Activated CD8-positive, alpha-beta memory T cell treated with anti-CD3 and anti-CD28 coated beads for 48 hours (primary cell): Measurements from ENCODE around the gene GTPBP1.

Experiments used
- DNase-seq, 3 experiments: peaks; one replicate each; pipeline ENCODE4 v3.0.0-alpha.2; 2020; ENCODE audit warnings: low read depth in 2 of 3, low spot score in 2 of 3

Gene GTPBP1

DNA sequence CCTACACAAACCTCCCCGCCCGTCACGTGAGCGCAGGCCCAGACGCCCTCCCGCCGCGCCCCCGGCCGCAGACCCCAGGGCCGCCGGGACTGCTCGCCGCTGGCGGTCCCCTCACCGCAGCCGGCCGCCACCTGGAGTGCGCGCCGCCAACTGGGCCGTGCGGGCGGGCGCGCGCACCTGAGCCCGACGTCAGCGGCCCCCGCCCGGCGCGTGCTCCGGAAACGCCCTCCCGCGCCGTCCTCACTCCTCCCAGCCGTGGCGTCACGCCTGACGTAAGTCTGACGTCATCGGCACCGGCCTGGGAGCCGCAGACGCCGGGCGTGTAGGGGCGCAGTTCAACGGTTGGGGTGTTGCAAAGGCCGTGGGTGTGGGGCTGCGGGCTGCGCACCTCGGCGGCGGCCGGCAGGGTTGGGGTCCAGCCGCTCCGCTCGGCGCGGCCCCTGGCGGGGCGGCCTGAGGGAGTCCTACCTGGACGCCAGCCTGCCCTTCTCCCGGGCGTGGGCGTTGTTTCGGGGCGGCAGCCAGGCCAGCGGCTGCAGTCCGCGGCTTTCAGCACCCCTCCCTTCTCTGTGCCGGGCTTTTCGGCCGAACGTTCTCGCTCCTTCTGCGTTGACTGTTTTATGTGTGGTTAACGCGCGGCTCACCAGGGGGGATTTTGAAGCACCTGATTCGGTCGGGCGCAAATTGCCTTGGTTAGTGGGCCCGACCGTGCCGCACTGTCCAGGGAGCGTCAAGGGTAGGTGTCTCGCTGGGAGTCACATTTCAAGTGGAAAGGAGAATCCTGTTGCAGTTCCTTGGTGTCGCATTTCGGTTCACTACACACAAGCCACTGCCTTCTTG lies 4.7 kb upstream of the GTPBP1 start, which contains the start of gene JOSD1:
Gene JOSD1 (minus strand): TSS at position 155 of the 840 bp plus-strand sequence. CDS start 956 bp downstream, outside the sequence.
- peak; percentile 95 to 100 (median 99) for DNase-seq

DNA sequence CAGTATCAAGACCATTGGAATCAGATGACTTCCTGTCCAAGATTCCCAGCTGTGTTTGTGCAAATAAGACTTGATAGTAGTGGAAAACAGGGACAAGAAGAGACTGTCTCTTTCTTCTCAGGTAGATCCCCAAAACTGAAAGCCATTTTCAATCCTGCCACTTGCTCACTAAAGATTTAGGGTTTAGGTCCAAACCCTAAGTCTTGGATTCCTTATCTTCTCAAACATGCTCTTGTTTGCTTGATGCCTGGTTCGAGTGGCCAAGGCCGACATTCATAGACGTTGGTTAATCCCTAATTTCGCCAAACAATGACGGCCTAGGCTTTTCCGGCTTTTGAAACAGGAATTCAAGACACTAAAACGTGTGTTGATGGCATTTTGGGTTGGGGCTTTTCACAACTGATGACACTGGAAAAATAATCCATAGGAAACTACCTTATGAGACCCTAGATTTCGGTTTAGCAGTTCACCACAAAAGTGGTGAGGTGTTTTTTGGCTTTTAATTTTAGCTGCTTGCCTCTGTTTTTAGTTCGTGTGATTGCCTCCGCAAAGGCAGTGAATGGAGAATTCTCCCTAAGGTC lies 1.0 kb upstream of the GTPBP1 start:
- no peak for DNase-seq

DNA sequence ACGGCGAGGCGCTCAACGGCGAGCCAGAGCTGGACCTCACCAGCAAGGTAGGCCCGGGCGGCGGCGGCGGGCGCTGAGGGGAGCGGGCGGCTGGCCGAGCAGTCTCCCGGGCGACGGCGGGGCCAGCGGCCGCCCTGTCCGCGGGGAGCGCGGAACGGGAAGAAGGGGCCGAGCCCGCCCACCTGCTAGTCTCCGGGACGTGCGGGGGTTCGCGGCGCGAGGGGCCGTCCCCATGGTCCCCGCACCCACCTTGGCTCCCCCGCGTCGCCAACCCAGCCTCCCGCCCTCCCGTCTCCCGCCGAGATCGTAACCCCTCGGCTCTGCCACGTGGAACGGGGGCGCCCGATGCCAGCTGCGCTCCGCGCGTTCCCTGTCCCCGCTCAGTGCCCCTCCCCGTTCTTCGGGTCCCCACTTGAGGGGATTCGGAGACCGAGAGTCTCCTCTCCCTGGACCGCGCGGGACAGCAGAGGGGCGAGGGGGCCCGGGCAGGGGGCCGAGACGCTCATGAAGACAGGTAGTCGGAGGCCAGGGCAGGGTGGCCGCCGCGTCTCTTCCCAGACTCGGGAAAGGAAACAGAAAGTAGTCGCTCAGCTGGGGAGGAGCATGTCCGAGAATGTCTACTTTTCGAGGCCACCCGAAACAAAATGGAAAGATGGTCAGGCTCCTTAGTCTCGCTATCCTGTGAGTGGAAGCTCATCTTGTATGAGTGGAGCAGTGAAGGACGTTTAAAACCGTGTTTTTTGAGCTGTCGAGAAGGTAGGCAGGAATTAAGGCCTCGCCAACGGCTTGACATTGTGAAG lies 557 bp downstream of the GTPBP1 start:
- DNase-seq = peak in 1 of 3 experiments; percentile 16

DNA sequence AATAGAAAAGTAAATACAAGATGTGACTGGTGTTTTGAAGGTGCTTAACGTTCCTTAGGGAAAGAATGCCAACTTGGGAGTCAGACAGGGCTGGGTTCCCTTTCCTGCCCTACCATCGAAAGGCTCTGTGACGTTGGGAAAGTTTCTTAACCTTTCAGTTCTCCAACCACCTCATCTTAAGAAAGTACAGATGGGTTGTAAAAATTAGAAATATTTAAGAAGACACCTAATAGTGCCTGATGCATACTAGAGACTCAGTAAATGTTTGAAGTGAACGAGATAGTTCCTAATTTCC lies 1.1 kb downstream of the GTPBP1 start:
- DNase-seq = no peak

DNA sequence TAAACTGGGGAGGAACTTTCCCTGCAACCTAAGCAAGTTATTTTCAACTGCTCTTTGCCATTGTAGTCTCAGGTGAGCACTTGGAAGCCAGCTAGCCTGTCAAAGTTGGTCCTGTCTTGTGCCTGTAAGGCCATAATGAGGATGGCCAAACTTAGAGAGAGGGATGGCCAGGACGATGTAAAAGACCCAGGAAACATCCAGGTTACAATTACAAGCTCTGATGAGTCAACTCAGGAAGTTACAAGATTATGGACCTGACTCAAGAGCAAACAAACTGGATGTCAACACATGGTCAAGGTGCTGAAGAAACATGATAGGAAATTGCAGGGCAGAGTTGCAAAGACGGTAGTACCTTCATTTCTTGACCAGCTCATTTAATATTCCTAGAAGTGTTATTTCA lies 1.6 kb downstream of the GTPBP1 start:
- DNase-seq = no peak

DNA sequence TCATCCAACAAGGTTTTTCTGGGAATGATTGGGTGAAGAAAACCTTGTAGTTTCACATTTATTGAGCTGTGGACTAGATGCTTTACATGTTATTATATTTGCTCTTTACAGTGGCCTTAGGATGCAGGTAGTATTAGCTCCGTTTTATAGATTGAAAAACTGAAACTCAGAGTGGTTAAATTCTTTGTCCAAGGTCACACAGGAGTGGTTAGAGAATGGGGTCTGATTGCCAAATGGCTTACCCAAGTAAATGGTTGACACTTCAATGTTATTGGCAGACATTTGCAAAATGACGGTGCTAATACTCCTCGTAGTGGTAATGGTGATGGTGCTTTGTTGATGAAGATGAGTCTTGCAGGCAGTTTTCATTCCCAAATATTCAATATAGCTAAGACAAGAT lies 2.2 kb downstream of the GTPBP1 start:
- no peak for DNase-seq

DNA sequence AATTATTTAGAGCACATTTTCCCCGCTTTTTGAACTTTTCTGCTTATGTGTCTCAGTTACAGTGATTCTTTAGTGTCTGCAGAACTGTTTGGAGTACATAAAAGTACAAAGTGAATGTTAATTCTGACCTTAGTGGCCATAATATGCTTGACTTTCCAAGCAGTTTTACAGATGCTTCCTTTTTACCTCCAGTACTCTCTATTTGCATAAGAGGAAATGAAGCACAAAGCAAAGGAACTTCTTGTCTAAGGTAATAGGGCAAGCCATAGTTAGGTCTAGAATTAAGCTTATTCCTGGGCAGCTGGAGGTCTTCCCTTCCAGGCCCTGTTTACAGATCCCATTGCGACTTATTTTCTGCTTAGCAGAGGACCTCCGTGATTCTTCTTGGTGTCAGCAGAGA lies 3.6 kb downstream of the GTPBP1 start:
- no peak for DNase-seq

DNA sequence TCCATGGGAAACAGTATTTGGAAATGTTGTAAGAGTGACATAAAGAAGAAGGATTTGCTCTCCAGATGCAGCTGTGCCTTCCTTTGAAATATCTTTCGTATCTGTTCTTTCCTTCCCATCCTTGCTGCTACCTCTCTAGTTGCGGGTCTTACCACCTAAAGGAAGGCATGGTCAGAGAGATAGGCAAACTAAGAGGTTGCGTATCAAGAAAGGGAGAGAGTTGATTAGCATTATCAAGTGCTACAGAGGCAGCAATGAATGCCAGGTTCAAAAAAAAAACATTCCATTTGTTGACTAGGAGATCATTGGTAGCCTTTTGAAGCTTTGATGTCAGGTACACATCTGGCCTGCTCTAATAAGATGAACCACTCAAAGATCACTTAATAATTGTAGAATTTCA lies 4.6 kb downstream of the GTPBP1 start:
- no peak for DNase-seq

DNA sequence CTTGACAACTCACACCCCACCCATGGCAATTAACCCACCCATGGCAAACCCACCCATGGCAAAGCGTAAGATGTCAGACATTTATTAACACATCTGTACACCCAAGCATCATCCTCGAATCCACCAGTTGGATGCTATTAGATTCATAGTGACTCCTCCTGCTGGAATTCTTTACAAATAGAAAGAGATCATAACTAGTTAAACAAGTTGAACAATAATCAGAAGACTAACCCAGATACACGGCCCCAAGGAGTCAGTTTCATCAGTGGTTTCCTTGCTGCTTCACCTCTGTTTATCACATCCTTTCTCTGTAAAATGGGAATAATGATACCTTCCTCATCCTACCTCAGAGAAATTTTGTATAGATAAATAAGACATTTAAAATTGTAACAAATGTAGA lies 5.1 kb downstream of the GTPBP1 start:
- DNase-seq = no peak

DNA sequence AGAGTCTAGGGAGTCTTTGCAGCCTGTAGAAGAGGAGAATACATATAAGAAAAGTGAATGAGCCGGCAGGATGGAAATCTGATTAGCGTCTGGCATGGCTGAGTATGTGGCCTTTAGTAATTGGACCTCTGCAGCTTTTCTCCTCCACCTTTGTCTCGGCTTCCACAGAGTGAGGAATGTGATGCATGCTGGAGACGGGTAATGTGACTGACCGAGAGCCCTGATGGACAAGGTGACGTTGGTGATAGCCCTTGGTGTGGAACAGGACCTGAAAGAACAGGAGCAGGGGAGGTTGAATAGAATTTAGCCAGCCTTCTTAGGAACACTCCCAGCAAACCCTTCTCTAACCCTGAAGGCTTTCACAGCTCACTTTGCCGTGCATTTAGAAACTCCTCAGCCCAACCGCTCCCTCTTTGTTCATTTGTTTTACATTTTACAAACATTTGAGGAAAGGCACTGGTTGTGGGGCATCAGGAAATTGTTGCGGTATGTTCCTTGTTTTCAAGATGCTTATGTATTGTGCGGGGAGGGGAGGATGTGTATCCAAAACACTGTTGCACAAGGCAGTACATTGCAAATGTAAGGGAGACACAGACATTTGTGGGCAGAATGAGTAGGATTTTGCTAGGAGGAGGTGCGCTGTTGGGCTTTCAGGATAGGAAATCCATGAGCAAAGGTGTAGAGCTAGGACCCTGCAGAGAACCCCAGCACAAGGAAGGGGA lies 6.9 kb downstream of the GTPBP1 start:
- DNase-seq = no peak

DNA sequence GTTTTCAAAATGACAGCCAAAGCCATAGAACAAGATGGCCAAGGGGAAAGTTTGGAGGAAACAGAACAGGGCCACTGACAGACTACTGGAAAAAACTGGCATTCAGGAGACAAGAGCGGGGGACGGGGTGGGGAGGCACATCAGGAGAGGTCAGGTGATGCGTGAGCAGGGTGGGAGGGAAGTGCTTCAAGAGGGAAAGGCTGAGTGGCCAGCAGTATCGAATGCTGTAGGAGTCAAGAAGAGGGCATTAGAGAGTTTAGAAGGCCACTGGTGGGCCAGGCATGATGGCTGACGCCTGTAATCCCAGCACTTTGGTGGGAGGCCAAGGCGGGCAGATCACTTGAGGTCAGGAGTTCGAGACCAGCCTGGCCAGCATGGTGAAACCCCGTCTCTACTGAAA lies 8.2 kb downstream of the GTPBP1 start:
- DNase-seq = no peak

DNA sequence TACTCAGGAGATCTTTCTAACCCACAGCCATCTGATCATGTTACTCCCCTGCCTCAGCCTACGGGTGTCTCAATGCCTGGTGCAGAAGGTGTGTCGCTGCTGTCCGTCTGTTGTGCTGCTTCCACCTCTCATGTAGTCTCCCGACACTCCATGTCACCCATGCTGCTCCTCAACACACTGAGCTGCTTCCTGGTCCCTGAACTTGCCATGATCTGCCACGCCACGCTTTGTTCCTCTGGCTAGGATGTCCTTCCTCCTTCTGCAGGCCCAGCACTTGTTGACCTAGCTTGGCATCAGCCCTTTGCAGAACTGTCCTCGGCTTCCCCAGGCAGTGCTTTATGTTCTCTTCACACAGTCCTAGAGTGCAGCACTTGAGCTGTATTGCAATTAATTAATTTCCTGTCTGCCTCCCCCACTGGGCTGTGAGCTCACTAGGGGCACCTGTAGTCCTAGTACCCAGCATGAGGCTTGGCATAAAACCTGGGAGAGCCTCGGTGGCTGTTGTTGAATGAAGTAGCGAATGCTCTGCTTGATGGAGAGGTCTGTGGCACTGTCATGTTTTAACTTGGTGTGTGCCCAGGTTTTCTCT lies 9.5 kb downstream of the GTPBP1 start:
- no peak for DNase-seq

DNA sequence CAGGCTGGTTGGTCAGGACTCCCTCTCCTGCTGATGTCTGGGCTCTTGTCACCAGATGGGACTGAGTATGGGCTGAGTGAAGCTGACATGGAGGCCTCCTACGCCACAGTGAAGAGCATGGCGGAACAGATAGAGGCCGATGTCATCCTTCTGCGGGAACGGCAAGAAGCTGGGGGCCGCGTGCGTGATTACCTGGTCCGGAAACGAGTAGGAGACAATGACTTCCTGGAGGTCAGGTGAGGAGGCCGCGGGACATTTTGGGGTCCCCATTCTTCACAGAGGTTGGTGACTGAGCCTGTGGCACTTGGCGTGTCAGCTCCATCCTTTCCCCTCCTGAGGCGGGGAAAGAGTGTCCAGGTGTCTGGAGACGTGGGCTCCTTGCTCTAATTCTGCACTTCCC lies 10.1 kb downstream of the GTPBP1 start:
- no peak for DNase-seq

DNA sequence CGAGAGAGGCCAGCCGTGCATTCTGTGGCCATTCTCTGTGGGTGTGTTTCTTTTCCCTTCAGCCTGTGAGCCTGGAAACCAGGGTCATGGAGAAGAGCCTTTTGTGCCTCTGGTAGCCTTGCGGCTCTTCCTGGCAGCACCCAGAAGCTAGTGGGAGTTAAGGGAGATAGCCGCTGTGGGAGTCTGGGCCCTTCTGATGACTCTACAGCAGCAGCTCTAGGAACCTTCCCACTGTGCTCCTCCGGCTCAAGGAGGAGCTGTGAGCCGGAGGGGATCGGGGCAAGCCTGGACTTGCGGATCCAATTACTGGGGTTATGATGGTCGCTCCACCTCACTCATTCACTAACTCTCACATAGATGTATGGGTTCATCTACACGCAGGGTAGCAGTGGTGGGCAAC lies 10.5 kb downstream of the GTPBP1 start:
- no peak for DNase-seq

DNA sequence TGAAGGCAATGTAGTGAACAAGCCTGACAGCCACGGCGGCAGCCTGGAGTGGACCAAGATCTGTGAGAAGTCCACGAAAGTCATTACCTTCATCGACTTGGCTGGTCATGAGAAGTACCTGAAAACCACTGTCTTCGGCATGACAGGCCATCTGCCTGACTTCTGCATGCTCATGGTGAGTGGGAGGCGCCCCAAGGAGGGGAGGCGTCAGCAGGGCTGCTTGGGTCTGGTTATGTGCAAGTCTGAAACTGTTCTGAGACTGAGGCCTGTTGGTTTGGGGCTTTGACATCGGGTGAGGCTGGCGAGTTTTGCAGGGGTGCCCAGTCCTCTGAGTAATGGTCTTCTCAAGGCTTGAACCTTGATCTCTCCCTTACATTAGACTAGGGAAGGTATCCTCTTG lies 11.1 kb downstream of the GTPBP1 start:
- no peak for DNase-seq

DNA sequence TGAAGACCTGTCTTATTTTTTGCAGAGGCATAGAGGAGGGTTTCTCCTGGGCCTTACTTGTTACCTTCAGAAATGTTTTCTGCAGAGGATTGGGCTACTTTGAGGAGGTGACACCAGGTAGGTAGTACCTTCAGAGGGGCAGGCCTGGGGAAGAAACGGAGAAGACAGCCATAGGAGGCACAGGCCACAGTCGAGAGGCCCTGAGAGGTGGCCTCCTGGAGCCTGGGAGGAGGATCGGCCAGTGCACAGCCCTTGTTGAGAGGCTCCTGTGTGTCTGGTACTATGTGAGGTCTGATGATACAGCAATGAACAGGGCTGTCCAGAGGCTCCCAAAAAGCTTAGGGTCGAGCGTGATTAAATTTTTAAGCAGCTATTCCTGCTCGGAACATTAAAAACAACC lies 11.5 kb downstream of the GTPBP1 start:
- no peak for DNase-seq

DNA sequence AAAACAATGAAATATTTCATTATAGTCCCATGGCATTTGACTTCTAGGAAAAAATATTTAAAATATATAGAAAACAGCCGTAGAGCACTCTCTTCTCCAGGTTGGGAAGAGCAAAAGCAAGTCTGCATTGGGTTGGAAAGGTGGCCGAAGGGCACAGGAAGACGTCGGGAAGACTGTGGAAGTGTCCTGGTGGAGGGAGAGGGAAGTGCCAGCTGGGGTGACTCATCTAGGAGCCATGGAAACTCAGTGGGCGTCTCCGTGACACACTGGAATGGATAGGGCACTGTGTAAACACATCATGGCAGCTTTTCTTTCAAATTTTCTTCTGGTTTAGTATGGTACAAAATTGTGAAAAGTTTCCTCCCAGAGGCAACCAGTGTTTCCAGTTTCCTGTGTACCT lies 12.7 kb downstream of the GTPBP1 start:
- DNase-seq = no peak

DNA sequence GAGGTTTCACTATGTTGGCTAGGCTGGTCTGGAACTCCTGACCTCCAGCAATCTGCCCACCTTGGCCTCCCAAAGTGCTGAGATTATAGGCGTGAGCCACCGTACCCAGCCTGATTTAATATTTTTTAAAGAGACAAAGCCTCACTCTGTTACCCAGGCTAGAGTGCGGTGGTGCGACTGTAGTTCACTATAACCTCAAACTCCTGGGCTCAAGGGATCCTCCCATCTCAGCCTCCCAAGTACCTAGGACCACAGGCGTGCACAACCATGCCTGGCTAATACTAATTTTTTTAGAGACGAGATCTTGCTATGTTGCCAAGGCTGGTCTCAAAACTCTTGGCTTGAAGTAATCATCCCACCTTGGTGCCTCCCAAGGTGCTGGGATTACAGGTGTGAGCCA lies 13.5 kb downstream of the GTPBP1 start:
- no peak for DNase-seq

DNA sequence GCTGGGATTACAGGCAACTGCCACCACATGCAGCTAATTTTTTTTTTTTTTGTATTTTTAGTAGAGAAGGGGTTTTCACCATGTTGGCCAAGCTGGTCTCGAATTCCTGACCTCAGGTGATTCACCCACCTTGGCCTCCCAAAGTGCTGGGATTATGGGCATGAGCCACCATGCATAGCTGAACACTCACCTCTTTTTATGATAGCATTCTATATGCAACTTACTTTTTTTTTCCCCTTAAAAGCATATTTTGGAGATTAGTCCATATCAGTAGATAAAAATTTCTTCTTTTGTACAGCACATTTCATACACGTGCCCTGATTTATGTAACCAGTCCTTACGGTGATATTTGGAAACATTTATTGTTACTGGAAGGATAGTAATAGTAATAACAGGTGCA lies 14.6 kb downstream of the GTPBP1 start:
- DNase-seq = no peak

DNA sequence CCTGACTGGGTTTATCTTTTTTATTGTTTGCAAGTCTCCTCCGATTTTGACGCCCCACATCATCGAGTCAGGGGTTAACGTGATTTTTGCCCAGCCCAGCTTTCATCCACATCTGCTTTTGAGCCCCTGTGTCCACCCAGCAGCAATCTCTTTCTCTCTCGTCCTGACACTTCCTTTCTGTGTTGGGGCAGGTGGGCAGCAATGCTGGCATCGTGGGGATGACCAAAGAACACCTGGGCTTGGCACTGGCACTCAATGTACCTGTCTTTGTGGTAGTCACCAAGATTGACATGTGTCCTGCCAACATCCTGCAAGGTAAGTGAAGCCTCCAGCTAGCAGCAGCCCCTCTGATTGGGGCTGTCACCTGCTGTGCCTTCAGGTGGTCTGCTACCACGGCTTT lies 15.8 kb downstream of the GTPBP1 start:
- no peak for DNase-seq

DNA sequence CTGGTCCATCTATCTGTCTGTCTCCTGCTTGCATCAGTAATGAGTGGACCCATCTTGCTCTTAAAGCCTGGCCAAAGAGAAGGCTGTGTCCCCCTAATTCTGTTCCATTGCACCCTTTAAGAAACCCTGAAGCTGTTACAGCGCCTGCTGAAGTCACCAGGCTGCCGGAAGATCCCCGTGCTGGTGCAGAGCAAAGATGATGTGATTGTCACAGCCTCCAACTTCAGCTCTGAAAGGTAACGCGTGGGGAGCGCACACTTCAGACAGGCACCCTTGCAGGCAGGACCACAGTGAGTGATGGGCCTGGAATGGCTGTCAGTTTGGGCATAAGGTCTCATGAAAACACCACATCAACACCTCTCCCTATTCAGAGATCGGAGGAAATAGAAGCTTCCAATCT lies 18.4 kb downstream of the GTPBP1 start:
- DNase-seq = no peak
